Mesothelial cell of epicardium (in vitro differentiated cells): ENCODE results near the gene RAI14. TPM values are rescaled to one million over a fixed set of nuclear protein-coding genes. Genes with fewer than 3 reads are reported as not detected.

Source experiments
- DNase-seq, 2 experiments: peaks; one replicate each; pipeline ENCODE4 v3.0.0; 2021; ENCODE audit warnings: low spot score in 2 of 2; ENCODE audit not compliant: unreplicated experiment in 2 of 2
- H3K27ac Mint-ChIP-seq: 2 replicates; pipeline ENCODE4 v1.8.0; 2021; ENCODE audit warnings: mixed read lengths
- H3K27me3 Mint-ChIP-seq: 2 replicates; pipeline ENCODE4 v1.8.0; 2021; ENCODE audit warnings: low read depth, mixed read lengths
- H3K36me3 Mint-ChIP-seq: 2 replicates; pipeline ENCODE4 v1.8.0; 2021; ENCODE audit warnings: mixed read lengths
- H3K4me1 Mint-ChIP-seq: 2 replicates; pipeline ENCODE4 v1.8.0; 2021; ENCODE audit warnings: mixed read lengths
- H3K4me3 Mint-ChIP-seq: 2 replicates; pipeline ENCODE4 v1.8.0; 2021; ENCODE audit warnings: mild to moderate bottlenecking, moderate library complexity, mixed read lengths
- H3K9me3 Mint-ChIP-seq: 2 replicates; pipeline ENCODE4 v1.8.0; 2021; ENCODE audit warnings: mixed read lengths
- total RNA-seq: library from RNA; stranded (reverse); gene quantifications from 3 replicates; pipeline ENCODE4 v1.2.1, GENCODE V29; 2021
- TF ChIP-seq, protein P1 (sequence below): fragments of 200-600 bp; sonication (generic); IDR thresholded peaks from one replicate; pipeline ENCODE4 v1.5.0; 2021; ENCODE audit warnings: antibody characterized with exemption; ENCODE audit not compliant: unreplicated experiment

Gene RAI14
- total RNA-seq: 117 to 134 TPM (median 120 TPM) in 3 replicates

DNA sequence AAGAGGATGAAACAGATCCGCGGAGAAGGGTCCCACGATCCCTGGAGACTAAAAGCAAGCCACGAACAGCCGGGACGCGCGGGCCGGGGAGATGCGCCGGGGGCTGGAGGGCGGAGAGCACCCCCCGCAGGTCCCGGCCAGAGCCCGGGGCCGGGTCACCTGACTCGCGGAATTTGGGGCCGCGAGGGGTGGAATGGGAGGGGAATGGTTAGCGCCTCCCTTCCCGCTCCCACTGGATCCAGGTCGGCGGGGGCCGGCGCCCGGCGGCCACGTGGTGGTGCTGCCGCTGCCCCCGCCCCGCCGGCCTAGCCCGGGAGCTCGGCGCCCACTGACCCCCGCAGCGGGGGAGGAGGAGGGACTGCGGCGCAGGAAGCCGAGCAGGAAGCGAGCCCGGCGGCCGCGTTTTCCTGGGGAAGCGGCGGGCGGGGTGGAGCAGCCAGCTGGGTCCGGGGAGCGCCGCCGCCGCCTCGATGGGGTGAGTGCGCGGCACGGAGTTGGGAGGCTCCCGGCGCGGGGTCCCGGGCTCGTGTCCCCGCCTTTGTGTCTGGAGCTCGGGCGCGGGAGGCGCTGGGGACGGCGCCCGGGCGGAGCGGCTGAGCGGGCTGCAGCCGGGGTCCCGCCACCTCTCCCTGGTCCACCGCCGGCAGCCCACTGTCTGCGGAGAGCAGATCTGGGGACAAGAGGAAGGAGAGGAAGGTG lies at the start of gene RAI14:
RAI14 (plus strand) TSS at position 328 of the 699 bp plus-strand sequence. CDS start 30,592 bp downstream, outside the sequence.
- Mint-ChIP-seq H3K36me3 (peaks cover 5% of the 10 kb centered on the region), H3K4me1 (peaks cover 39% of the 10 kb centered on the region), H3K27ac (peak within 1 kb of the TSS; percentile 96), H3K27me3 (no peaks in the 10 kb centered on the region), H3K4me3 (peak within 1 kb of the TSS; percentile 89), H3K9me3 (no peaks in the 10 kb centered on the region)
- TF ChIP-seq, protein P1, sequence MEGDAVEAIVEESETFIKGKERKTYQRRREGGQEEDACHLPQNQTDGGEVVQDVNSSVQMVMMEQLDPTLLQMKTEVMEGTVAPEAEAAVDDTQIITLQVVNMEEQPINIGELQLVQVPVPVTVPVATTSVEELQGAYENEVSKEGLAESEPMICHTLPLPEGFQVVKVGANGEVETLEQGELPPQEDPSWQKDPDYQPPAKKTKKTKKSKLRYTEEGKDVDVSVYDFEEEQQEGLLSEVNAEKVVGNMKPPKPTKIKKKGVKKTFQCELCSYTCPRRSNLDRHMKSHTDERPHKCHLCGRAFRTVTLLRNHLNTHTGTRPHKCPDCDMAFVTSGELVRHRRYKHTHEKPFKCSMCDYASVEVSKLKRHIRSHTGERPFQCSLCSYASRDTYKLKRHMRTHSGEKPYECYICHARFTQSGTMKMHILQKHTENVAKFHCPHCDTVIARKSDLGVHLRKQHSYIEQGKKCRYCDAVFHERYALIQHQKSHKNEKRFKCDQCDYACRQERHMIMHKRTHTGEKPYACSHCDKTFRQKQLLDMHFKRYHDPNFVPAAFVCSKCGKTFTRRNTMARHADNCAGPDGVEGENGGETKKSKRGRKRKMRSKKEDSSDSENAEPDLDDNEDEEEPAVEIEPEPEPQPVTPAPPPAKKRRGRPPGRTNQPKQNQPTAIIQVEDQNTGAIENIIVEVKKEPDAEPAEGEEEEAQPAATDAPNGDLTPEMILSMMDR: no peak
- peak; percentile 62 to 79 for DNase-seq

DNA sequence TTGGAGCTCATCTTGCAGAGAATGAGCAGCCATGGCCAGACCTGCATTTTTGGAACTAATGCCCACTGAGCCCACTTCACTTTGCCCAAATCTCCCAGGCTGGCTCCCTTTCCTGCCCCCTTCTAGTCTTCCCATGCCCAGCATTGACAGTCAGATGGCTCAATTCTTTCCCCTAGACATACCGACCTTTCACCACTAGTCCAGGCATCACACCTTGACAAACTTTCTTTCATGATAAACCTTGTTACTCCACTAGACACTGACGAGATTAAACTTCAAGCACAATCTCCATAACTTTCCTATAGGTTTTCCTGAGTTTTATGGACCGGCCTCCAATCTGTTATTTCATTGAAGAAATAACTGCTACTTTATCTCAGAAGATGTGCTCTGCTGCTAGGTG lies 47.8 kb upstream of the RAI14 start:
- no peaks in the 10 kb centered on the region for H3K27me3 Mint-ChIP-seq
- H3K9me3 Mint-ChIP-seq: peaks cover 2% of the 10 kb centered on the region
- H3K27ac Mint-ChIP-seq: peak overlapping the region; percentile 86
- DNase-seq: no peak
- H3K4me3 Mint-ChIP-seq: no peak overlapping the region
- no peaks in the 10 kb centered on the region for H3K36me3 Mint-ChIP-seq
- TF ChIP-seq, protein P1: no peak
- peaks cover 37% of the 10 kb centered on the region for H3K4me1 Mint-ChIP-seq

DNA sequence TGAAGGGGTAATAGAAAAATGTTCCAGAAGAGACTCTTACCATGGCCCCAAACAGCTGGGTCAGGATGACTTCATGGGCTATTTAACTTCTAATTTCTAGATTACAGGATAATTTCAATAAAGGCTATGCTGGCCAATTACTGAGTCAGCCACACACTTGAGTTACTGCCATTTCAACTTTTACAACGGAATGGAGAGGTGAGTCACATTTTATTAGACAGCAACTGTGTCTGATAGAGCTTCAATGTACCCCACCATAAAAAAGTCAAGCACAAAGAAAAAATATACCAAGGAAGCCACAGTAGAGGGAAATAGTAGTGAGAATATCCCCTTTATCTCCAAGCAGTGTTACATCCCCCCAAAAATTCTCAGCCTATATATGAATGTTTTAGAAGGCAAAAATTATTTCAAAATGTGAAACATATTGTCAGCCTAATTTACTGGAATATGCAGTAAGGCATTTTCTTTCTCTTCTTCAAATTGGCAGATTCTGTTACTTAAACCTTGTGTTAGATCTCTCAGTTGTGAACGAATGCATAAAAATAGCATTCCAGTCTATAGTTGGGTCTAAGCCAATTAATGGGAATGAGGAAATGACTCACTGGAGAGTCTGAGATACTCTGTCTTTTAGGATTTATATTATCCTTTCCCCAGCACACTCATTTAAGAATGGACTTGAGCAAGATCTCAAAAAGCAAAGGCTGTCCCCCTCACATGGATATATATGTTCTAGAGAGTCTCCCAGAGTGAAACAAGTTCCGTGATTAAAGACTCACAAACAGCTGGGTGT lies 47.1 kb upstream of the RAI14 start:
- H3K27ac Mint-ChIP-seq: peak overlapping the region; percentile 86

DNA sequence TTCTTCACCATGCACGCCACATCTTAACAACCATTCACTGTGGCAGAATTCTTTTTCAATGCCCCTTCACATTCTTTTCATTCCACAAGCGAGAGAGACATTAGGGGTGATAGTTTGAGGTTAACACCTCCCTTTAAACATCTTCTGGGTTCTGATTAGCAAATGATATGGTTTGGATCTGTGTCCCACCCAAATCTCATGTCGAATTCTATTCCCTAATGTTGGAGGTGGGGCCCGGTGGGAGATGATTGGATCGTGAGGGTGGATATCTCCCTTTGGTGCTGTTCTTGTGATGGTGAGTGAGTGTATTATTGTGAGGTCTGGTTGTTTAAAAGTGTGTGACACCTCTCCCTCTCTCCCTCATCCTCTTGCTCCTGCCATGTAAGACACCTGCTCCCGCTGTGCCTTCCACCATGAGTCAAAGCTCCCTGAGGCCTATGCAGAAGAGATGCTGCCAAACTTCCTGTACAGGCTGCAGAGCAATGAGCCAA lies 46.1 kb upstream of the RAI14 start:
- H3K4me3 Mint-ChIP-seq: no peak overlapping the region
- H3K27me3 Mint-ChIP-seq: no peaks in the 10 kb centered on the region
- DNase-seq: no peak

More for the DNA sequence above, 47.1 kb upstream of the RAI14 start:
- DNase-seq: no peak
- Mint-ChIP-seq H3K4me1 (peaks cover 37% of the 10 kb centered on the region), H3K4me3 (no peak overlapping the region), H3K27me3 (no peaks in the 10 kb centered on the region), H3K9me3 (peaks cover 2% of the 10 kb centered on the region), H3K36me3 (no peaks in the 10 kb centered on the region)
- TF ChIP-seq, protein P1: no peak

DNA sequence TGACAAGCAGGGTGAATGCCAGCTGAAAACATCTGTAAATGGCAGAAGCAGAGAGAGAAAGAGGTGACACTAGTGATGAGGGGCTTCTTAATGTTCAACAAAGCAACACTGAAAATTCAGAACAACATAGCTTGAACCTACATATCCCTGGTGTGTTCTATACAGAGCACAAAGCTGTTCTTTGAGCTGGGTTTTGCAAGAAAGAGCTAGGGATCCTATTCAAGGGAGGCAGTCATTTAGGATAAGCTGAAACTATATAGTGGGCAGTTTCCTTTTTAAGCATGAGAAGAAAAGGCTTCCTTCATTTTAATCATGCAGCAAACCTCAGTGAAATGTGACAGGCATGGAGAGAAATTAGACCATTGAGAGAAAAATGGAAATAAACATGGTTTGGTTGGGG lies 45.6 kb upstream of the RAI14 start:
- H3K27me3 Mint-ChIP-seq: no peaks in the 10 kb centered on the region
- DNase-seq: no peak
- H3K36me3 Mint-ChIP-seq: no peaks in the 10 kb centered on the region
- no peak overlapping the region for H3K4me3 Mint-ChIP-seq
- TF ChIP-seq, protein P1: no peak
- peaks cover 2% of the 10 kb centered on the region for H3K9me3 Mint-ChIP-seq
- H3K4me1 Mint-ChIP-seq: peaks cover 37% of the 10 kb centered on the region
- H3K27ac Mint-ChIP-seq: peak overlapping the region; percentile 66

More for the DNA sequence above, 46.1 kb upstream of the RAI14 start:
- peaks cover 37% of the 10 kb centered on the region for H3K4me1 Mint-ChIP-seq
- peak overlapping the region; percentile 66 for H3K27ac Mint-ChIP-seq
- H3K9me3 Mint-ChIP-seq: peaks cover 2% of the 10 kb centered on the region
- TF ChIP-seq, protein P1: no peak
- H3K36me3 Mint-ChIP-seq: no peaks in the 10 kb centered on the region
